OCI-LY7 (cell line): ENCODE results near the gene RNF217. TPM values are rescaled to one million over a fixed set of nuclear protein-coding genes. Genes with fewer than 3 reads are reported as not detected.

Experiments used
- BruUV-seq: library from RNA; stranded (reverse); fragments of 400-500 nt; replicated peaks from 2 replicates; lab custom pipeline; 2021; lab: Mats Ljungman, UMichigan
- CTCF ChIA-PET: fragments of 300-600 bp; sonication (Branson Sonifier 250); formaldehyde crosslinking; loops from one replicate; lab custom pipeline; 2022; ENCODE audit warnings: antibody characterized with exemption; ENCODE audit not compliant: unreplicated experiment; lab: Charles Lee
- POLR2A ChIA-PET: fragments of 300-600 bp; sonication (Branson Sonifier 250); formaldehyde crosslinking; loops from one replicate; lab custom pipeline; 2022; ENCODE audit warnings: antibody characterized with exemption; lab: Charles Lee
- DNase-seq: peaks from one replicate; pipeline ENCODE4 v3.0.0-alpha.2; 2015; ENCODE audit warnings: low spot score
- H2AFZ ChIP-seq: fragments of 200-600 bp; sonication (generic), shearing (Covaris generic); 2 replicates; pipeline ENCODE4 v1.6.1; 2014; ENCODE audit warnings: mild to moderate bottlenecking, antibody characterized with exemption, low read length, moderate library complexity
- H3K27ac ChIP-seq: fragments of 200-600 bp; sonication (generic); 2 replicates; pipeline ENCODE4 v1.5.1; 2014; ENCODE audit warnings: mixed run types, low read depth, mild to moderate bottlenecking, moderate library complexity, low read length, inconsistent platforms; ENCODE audit not compliant: poor library complexity, severe bottlenecking
- H3K36me3 ChIP-seq: fragments of 200-600 bp; sonication (generic); 2 replicates; pipeline ENCODE4 v1.6.1; 2014; ENCODE audit warnings: mild to moderate bottlenecking, antibody characterized with exemption, low read length, moderate library complexity, mixed read lengths; ENCODE audit not compliant: insufficient read depth
- H3K4me1 ChIP-seq: fragments of 200-600 bp; sonication (generic); 2 replicates; pipeline ENCODE4 v1.5.1; 2014; ENCODE audit warnings: mild to moderate bottlenecking, low read length; ENCODE audit not compliant: insufficient read depth, poor library complexity, severe bottlenecking
- H3K4me2 ChIP-seq: fragments of 200-600 bp; sonication (generic); 2 replicates; pipeline ENCODE4 v1.6.1; 2014; ENCODE audit warnings: mild to moderate bottlenecking, low read length
- H3K4me3 ChIP-seq: fragments of 200-600 bp; sonication (generic); 2 replicates; pipeline ENCODE4 v1.5.1; 2014; ENCODE audit warnings: mild to moderate bottlenecking, low read depth, low read length; ENCODE audit not compliant: poor library complexity, severe bottlenecking
- H3K79me2 ChIP-seq: fragments of 200-600 bp; sonication (generic); 2 replicates; pipeline ENCODE4 v1.6.1; 2016; ENCODE audit warnings: low read depth, mild to moderate bottlenecking, low read length, moderate library complexity, mixed read lengths; ENCODE audit not compliant: insufficient read depth
- H3K9me2 ChIP-seq: fragments of 200-600 bp; sonication (generic); 2 replicates; pipeline ENCODE4 v1.6.1; 2016; ENCODE audit warnings: mild to moderate bottlenecking, low read length, mixed read lengths; ENCODE audit not compliant: insufficient read depth
- H3K9me3 ChIP-seq: fragments of 200-600 bp; sonication (generic); 2 replicates; pipeline ENCODE4 v1.6.1; 2014; ENCODE audit warnings: mild to moderate bottlenecking, mixed run types, low read length, mixed read lengths
- H4K20me1 ChIP-seq: fragments of 200-600 bp; sonication (generic); 2 replicates; pipeline ENCODE4 v1.6.1; 2014; ENCODE audit warnings: mild to moderate bottlenecking, antibody characterized with exemption, low read length, moderate library complexity, mixed read lengths; ENCODE audit not compliant: insufficient read depth
- EZH2phosphoT487 ChIP-seq: fragments of 200-600 bp; sonication (generic); IDR thresholded peaks from 2 replicates; pipeline ENCODE4 v1.6.1; 2018; ENCODE audit warnings: low read depth, borderline replicate concordance, mild to moderate bottlenecking, mixed run types, antibody characterized with exemption, low read length, moderate library complexity, mixed read lengths
- intact Hi-C: fragments of 100-400 bp; cut with micrococcal nuclease; formaldehyde crosslinking; loops from one replicate; pipeline ENCODE4 v1.10.0; 2022; ENCODE audit not compliant: unreplicated experiment
- total RNA-seq, 2 experiments: library from RNA; depleted of rRNA in 1 of 2; stranded (reverse); fragments of >200 nt in 1 of 2; shearing (Covaris generic) in 1 of 2; gene quantifications; 2 replicates each; pipeline ENCODE4 v1.2.3, GENCODE V29; 2014 to 2022
- TF ChIP-seq, protein P1 (sequence below): fragments of 200-600 bp; sonication (generic); conservative IDR thresholded peaks from 2 replicates; pipeline ENCODE4 v1.5.1; 2014; ENCODE audit warnings: mild to moderate bottlenecking, antibody characterized with exemption, low read length, moderate library complexity, mixed read lengths

RNF217 gene
- total RNA-seq, 2 experiments from 2014 or later: not detected

DNA sequence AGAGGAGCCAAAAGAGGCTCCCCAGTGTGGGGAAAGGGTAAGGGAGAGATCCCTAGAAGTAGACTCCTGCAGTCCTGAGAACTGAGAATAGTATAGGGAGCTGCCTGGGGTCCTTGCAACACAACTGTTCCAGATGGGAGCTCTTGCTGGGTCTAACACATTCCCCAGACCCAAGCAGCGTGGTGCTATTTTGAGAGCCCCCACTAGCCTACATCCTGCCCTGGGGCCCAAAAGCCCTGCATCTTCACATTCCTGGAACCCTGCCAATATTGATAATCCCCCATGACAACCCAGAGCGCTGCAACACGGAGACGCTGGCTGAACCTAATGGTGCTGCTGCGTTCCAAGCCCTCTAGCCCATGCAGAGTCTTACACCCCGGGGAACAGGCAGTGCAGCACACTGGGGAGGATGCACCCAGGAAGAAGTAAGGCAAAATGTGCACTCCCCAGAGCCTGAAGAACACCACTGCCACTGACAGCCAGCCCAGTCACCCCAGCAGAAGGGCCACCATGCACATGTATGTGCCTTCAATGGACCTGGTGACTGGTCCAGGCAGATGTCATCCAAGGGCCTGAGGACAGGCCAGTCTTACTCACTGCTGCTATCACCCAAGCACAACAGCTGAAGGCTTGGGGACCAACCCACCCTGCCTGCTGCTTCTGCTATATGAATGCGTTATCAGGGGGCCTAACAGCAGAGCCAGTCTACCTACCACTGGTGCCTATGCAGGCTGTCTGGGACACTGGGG is 7.0 kb upstream of the RNF217 start:
- intact Hi-C loops: no loop called here
- ChIA-PET POLR2A (no interaction called here), CTCF (no interaction called here)
- Histone ChIP-seq H3K9me2 (no peaks in the 10 kb centered on the region), H3K27ac (no peak overlapping the region), H3K4me3 (no peak overlapping the region), H3K36me3 (no peaks in the 10 kb centered on the region), H3K79me2 (no peaks in the 10 kb centered on the region), H3K4me1 (no peaks in the 10 kb centered on the region), H3K9me3 (no peaks in the 10 kb centered on the region), H2AFZ (no peak overlapping the region), H3K4me2 (no peak overlapping the region), H4K20me1 (no peaks in the 10 kb centered on the region)
- TF ChIP-seq, protein P1, sequence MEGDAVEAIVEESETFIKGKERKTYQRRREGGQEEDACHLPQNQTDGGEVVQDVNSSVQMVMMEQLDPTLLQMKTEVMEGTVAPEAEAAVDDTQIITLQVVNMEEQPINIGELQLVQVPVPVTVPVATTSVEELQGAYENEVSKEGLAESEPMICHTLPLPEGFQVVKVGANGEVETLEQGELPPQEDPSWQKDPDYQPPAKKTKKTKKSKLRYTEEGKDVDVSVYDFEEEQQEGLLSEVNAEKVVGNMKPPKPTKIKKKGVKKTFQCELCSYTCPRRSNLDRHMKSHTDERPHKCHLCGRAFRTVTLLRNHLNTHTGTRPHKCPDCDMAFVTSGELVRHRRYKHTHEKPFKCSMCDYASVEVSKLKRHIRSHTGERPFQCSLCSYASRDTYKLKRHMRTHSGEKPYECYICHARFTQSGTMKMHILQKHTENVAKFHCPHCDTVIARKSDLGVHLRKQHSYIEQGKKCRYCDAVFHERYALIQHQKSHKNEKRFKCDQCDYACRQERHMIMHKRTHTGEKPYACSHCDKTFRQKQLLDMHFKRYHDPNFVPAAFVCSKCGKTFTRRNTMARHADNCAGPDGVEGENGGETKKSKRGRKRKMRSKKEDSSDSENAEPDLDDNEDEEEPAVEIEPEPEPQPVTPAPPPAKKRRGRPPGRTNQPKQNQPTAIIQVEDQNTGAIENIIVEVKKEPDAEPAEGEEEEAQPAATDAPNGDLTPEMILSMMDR: no peak
- no peak for TF ChIP-seq EZH2phosphoT487
- DNase-seq: no peak
- BruUV-seq: no TSS peak

DNA sequence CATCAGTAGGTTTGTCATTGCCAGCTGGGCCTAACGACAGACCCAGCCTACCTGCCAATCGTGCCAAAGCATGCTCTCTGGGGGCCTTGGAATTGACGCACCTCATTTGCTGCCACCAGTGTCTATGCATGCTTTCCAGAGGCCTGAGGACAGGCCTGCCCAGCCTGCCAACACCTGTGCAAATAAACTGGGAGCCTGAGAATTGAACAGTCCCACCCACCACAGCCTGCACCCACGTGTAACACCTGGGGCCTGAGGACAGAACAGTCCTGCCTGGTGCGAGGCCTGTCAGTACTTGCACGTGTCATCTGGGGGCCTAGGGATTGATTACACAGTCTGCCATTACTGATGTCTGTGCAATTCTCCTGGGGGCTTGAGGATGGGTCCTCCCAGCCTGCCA is 6.2 kb upstream of the RNF217 start:
- Histone ChIP-seq H3K4me3 (no peak overlapping the region), H3K9me3 (no peaks in the 10 kb centered on the region), H3K27ac (no peak overlapping the region), H3K9me2 (no peaks in the 10 kb centered on the region), H2AFZ (no peak overlapping the region), H3K79me2 (no peaks in the 10 kb centered on the region), H3K4me1 (no peaks in the 10 kb centered on the region), H4K20me1 (no peaks in the 10 kb centered on the region), H3K36me3 (no peaks in the 10 kb centered on the region), H3K4me2 (no peak overlapping the region)
- CTCF ChIA-PET: no interaction called here
- POLR2A ChIA-PET: no interaction called here
- BruUV-seq: no TSS peak
- intact Hi-C loops: no loop called here
- TF ChIP-seq, protein P1: no peak
- no peak for TF ChIP-seq EZH2phosphoT487
- DNase-seq: no peak

DNA sequence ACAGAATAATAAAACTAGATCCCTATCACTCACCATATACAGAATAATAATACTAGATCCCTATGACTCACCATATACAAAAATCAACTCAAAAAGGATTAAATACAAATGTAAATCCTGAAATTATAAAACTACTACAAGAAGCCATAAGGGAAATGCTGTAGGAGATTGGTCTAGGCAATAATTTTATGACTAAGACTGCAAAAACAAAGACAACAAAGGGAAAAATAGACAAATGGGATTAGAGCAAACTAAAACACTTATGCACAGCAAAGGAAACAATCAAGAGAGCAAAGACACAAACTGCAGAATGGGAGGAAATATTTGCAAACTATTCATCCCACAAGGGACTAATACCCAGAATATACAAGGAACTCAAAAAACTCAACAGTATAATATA is 4.1 kb upstream of the RNF217 start:
- Histone ChIP-seq H3K36me3 (no peaks in the 10 kb centered on the region), H3K9me3 (no peaks in the 10 kb centered on the region), H4K20me1 (no peaks in the 10 kb centered on the region), H2AFZ (no peak overlapping the region), H3K79me2 (no peaks in the 10 kb centered on the region), H3K4me3 (no peak overlapping the region), H3K27ac (no peak overlapping the region), H3K4me1 (no peaks in the 10 kb centered on the region), H3K4me2 (no peak overlapping the region), H3K9me2 (no peaks in the 10 kb centered on the region)
- POLR2A ChIA-PET: no interaction called here
- no peak for DNase-seq
- BruUV-seq: no TSS peak
- TF ChIP-seq EZH2phosphoT487: no peak
- TF ChIP-seq, protein P1: no peak
- CTCF ChIA-PET: no interaction called here
- intact Hi-C loops: no loop called here
